AG04449 (cell line): ENCODE results near the gene AWAT1.

Experiments used
- CTCF ChIA-PET: fragments of 350-600 bp; formaldehyde crosslinking; extraction: SDS; loops from one replicate; lab custom pipeline; 2021; ENCODE audit warnings: antibody characterized with exemption; lab: Yijun Ruan, JAX
- POLR2A ChIA-PET: fragments of 400-600, 350-600 bp; formaldehyde crosslinking; extraction: SDS; loops from one replicate; lab custom pipeline; 2020; ENCODE audit warnings: antibody characterized with exemption, inconsistent platforms; lab: Yijun Ruan, JAX
- DNase-seq: peaks from one replicate; pipeline ENCODE4 v3.0.0-alpha.2; 2010; ENCODE audit warnings: low read depth, low spot score
- H3K4me3 ChIP-seq: 2 replicates; pipeline ENCODE4 v1.5.1; 2011; ENCODE audit warnings: low read depth, mild to moderate bottlenecking, control low read depth, low read length
- TF ChIP-seq, protein P1 (sequence below): IDR thresholded peaks from one replicate; pipeline ENCODE4 v1.5.1; 2011; ENCODE audit warnings: mild to moderate bottlenecking, moderate library complexity, low read length, control low read depth, inconsistent platforms; ENCODE audit not compliant: insufficient read depth; ENCODE audit errors: missing control alignments

AWAT1 gene

DNA sequence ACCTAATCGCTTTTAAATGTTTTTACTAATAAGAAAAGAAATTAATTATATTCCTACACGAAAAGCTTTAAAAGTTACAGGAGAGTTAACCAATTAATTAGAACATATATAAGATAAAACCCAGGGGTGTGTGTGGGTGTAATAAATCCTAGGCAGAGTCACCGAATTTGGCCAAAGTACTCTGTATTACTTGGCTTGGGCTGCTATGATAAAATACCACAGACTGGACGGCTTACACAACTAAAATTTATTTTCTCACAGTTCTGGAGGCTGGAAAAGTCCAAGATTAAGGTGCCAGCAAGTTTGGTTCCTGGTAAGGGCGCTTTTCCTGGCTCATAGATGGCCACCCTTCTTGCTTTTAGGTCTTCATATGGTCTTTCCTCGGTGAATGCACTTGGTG is 10.4 kb downstream of the AWAT1 start:
- CTCF ChIA-PET = no interaction called here
- H3K4me3 ChIP-seq = no peak overlapping the region
- DNase-seq = no peak
- POLR2A ChIA-PET = no interaction called here
- TF ChIP-seq, protein P1, sequence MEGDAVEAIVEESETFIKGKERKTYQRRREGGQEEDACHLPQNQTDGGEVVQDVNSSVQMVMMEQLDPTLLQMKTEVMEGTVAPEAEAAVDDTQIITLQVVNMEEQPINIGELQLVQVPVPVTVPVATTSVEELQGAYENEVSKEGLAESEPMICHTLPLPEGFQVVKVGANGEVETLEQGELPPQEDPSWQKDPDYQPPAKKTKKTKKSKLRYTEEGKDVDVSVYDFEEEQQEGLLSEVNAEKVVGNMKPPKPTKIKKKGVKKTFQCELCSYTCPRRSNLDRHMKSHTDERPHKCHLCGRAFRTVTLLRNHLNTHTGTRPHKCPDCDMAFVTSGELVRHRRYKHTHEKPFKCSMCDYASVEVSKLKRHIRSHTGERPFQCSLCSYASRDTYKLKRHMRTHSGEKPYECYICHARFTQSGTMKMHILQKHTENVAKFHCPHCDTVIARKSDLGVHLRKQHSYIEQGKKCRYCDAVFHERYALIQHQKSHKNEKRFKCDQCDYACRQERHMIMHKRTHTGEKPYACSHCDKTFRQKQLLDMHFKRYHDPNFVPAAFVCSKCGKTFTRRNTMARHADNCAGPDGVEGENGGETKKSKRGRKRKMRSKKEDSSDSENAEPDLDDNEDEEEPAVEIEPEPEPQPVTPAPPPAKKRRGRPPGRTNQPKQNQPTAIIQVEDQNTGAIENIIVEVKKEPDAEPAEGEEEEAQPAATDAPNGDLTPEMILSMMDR = no peak

DNA sequence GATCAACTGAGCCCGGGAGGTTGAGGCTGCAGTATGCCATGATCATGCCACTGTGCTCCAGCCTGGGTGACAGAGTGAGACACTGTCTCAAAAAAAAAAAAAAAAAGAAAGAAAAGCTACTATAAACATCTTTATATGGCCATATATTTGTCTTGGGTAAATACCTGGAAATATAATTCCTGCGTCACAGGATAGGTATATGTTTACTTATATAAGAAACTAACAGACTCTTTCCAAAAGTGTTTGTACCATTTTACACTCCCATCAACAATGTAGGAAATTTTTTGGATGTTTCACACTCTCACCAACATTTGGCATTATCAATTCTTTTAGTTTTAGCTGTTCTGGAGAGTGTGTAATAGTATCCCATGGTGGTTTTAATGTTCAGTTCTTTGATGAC is 12.8 kb downstream of the AWAT1 start:
- H3K4me3 ChIP-seq = no peak overlapping the region
- no peak for DNase-seq
- ChIA-PET CTCF (no interaction called here), POLR2A (no interaction called here)
- TF ChIP-seq, protein P1 = no peak

DNA sequence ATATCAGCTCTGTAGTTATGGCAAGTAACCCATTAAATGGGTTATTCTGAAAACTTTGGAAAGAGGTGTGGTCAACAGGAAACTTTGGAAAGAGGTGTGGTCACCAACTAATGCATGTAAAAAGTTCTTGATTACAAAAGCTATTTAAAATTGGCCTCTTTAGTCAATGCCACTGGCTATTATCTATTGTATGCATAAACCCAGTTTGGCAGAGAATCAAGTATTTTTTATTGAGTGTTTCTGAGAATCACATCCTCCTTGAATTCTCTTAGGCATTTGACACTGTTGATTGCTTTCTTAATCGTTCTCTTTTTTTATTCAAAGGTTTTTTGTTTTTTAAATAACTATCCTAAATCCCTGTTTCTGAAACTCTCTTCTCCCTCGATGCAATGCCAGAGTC is 18.0 kb downstream of the AWAT1 start:
- H3K4me3 ChIP-seq = no peak overlapping the region
- TF ChIP-seq, protein P1 = no peak
- CTCF ChIA-PET = no interaction called here
- POLR2A ChIA-PET = no interaction called here
- DNase-seq = no peak

DNA sequence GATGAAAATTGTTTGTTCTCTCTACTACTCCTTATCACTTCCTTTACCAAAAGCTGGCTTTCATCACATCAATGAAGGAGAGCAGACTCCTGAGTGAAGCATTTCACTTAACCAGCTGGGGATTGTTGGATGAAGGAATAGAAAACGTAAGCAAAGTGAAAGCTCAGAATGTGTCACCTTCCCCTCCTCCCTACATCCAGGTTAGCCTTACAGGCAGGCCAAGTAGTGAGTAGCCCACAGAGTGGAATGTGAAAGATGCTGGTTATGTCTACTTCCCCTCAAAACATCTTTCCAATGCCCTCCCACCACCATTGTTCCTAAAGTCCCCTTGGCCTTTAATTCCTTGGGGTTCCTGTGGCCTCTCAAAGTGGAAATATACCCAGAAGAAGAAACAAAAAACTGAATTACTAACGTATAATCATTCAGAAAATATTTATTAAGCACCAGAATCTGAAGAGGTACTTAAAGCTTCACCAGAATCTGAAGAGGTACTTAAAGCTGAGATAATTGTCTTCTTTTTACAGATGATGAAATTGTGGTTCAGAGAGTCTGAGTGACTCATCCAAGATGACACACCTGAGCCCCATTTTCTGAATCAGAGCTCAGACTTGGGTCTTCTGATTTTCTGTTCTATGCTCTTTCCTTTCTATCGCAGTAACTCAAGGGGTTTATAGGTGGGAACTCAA is 19.1 kb downstream of the AWAT1 start:
- ChIA-PET CTCF (no interaction called here), POLR2A (no interaction called here)
- TF ChIP-seq, protein P1 = no peak
- H3K4me3 ChIP-seq = no peak overlapping the region
- DNase-seq = no peak

DNA sequence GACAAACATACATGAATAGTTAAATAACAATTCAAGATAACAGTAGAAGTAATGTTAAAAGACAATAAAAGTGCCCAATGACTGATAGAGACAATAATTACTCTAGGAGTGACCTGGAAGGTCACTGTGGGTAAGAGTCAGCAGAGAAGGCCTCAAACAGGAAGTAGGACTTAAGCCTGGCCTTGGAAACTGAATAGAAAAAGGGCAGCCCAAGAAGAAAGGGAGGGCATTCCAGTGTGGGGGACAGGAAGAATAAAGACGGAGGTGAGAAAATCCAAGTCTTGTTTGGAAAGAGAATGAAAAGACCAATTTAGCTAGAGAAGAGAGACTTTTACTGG is 19.6 kb downstream of the AWAT1 start:
- CTCF ChIA-PET = no interaction called here
- TF ChIP-seq, protein P1 = no peak
- no peak for DNase-seq
- POLR2A ChIA-PET = no interaction called here
- H3K4me3 ChIP-seq = no peak overlapping the region

DNA sequence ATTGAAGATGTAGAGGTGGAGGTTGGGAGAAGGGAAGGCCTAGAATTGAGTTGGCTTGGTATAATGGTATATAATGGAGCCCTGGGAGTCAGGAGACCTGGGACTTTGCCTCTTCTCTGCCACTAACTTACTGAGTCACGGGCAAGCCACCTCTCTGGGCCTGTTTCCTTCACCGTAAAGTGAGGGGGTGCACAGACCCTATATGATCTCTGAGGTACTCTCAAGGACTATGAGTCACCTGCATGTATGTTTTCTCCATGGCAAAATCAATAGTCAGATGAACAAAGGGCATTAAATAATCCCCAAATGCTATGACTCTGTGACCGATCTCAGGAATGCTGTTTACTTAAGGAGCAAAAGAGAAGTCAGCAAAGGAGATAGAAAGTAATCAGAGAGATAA is 20.5 kb downstream of the AWAT1 start:
- CTCF ChIA-PET = no interaction called here
- no peak overlapping the region for H3K4me3 ChIP-seq
- POLR2A ChIA-PET = no interaction called here
- TF ChIP-seq, protein P1 = no peak
- DNase-seq = no peak
